ENCODE data around the gene PBRM1.

Gene PBRM1

DNA sequence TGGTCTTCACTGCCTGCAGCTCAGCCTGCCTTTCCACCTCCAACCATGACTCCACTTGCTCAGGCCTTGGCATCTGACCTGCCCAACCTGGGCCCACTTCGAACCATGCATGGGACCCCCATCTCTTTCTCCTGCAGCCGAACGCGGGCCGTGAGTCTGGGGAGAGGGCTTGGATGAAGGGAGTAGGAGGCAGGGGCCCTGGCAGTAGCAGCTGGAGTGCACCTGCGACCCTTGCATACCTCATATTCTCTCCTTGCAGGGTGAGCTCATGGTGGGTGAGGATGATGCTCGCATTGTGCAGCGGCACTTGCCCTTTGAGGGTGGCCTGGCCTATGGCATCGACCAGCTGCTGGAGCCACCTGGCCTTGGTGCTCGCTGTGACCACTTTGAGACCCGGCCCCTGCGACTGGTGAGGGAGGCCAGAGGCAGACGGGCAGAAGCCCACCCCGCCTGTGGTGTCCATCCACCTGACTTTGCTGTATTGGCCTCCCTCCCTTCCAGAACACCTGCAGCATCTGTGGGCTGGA is 165.5 kb downstream of the PBRM1 start:
- Histone ChIP-seq H3K4me3 (no peak overlapping the region), H3K27ac (no peak overlapping the region)
- DNase-seq (ENCODE audit: low spot score): no peak
- TF ChIP-seq, protein P1, sequence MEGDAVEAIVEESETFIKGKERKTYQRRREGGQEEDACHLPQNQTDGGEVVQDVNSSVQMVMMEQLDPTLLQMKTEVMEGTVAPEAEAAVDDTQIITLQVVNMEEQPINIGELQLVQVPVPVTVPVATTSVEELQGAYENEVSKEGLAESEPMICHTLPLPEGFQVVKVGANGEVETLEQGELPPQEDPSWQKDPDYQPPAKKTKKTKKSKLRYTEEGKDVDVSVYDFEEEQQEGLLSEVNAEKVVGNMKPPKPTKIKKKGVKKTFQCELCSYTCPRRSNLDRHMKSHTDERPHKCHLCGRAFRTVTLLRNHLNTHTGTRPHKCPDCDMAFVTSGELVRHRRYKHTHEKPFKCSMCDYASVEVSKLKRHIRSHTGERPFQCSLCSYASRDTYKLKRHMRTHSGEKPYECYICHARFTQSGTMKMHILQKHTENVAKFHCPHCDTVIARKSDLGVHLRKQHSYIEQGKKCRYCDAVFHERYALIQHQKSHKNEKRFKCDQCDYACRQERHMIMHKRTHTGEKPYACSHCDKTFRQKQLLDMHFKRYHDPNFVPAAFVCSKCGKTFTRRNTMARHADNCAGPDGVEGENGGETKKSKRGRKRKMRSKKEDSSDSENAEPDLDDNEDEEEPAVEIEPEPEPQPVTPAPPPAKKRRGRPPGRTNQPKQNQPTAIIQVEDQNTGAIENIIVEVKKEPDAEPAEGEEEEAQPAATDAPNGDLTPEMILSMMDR (IDR thresholded peaks at IDR 0.05): no peak

DNA sequence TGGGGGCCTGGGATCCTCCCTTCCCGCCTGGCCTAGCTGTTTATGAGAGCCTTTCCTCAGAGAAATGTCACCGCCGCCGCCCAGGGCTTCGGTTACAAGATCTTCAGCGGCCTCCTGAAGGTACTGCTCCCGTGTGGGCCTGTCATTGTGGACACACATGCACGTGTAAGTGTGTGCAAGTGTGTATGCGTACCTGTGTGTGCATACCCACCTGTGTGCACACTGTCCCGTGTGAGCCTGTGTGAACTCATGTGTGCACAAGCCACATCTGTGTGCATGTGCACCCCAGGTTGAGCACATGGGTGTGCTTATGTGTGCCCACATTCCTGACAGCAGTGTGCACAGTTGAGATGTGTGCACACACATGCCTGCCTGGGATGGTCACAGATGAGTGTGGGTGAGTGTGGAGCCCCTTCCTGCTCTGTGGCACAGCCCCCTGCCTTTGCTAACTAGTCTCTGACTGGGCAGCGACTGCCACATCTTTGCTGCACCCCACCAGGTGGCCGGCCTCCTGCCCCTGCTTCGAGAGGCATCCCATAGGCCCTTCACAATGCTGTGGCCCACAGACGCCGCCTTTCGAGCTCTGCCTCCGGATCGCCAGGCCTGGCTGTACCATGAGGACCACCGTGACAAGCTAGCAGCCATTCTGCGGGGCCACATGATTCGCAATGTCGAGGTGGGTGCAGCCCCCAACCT is 166.1 kb downstream of the PBRM1 start:
- no peak overlapping the region for H3K27ac ChIP-seq
- TF ChIP-seq, protein P1 (IDR thresholded peaks at IDR 0.05): no peak
- DNase-seq (ENCODE audit: low spot score): no peak
- no peak overlapping the region for H3K4me3 ChIP-seq

DNA sequence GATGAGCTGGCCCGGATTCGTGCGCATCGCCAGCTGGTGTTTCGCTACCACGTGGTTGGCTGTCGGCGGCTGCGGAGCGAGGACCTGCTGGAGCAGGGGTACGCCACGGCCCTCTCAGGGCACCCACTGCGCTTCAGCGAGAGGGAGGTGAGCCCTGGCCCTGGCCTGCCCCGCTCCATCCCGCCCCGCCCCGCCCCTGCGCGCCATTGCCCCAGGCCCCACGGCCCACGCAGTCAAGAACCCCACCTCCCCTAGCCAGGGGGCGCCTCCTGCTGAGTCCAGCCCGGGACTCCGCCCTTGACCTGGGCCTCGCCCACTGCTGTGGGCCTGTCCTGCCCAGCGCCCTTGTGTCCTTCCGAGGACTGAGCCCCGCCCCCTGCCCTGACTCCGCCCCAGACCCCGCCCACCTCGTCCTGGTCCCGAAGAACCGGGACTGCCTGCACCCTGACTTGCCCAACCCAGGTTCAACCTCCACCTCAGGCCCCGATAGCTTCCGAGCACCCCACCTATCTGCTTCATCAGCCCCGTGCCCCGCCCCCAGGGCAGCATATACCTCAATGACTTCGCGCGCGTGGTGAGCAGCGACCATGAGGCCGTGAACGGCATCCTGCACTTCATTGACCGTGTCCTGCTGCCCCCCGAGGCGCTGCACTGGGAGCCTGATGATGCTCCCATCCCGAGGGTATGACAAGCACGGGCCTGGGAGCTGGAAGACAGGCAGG is 166.8 kb downstream of the PBRM1 start:
- H3K27ac ChIP-seq: no peak overlapping the region
- H3K4me3 ChIP-seq: peak overlapping the region; percentile 65
- no peak for DNase-seq (ENCODE audit: low spot score)
- TF ChIP-seq, protein P1 (IDR thresholded peaks at IDR 0.05): no peak

DNA sequence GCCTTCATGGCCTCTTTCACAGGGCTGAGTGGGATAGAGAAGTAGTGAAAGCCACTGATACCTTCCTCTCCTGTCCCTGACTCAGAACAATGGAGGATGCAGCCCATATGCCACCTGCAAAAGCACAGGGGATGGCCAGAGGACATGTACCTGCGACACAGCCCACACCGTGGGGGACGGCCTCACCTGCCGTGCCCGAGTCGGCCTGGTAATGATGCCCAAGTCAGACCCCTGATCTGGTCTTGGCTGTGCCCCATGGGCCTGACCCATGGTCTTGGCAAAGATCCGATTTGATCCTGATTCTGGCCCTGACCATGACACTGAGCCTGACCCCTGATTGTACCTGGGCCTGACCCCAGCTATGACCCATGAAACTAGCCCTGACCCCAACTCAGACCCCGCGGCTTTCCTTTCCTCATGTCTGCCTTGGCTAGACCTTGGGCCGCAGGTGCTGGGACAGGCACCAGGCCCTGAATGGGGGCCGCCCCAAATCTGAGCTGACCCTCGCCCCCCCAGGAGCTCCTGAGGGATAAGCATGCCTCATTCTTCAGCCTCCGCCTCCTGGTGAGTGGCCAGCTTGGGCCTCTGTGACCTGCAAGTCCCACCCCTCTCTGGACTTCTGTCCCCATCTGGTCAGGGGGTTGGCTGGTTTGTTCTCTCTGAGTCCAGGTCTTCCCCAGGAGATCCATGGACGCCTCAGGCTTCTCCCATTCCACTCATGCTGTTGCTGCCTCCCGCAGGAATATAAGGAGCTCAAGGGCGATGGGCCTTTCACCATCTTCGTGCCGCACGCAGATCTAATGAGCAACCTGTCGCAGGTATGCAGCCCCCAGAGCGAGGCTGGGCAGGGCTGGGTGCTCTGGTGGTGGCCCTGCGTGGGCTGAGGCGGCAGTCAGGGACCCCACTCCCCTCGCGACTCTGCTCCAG is 167.7 kb downstream of the PBRM1 start:
- H3K27ac ChIP-seq: no peak overlapping the region
- no peak for DNase-seq (ENCODE audit: low spot score)
- TF ChIP-seq, protein P1 (IDR thresholded peaks at IDR 0.05): no peak
- peak overlapping the region; percentile 65 for H3K4me3 ChIP-seq

DNA sequence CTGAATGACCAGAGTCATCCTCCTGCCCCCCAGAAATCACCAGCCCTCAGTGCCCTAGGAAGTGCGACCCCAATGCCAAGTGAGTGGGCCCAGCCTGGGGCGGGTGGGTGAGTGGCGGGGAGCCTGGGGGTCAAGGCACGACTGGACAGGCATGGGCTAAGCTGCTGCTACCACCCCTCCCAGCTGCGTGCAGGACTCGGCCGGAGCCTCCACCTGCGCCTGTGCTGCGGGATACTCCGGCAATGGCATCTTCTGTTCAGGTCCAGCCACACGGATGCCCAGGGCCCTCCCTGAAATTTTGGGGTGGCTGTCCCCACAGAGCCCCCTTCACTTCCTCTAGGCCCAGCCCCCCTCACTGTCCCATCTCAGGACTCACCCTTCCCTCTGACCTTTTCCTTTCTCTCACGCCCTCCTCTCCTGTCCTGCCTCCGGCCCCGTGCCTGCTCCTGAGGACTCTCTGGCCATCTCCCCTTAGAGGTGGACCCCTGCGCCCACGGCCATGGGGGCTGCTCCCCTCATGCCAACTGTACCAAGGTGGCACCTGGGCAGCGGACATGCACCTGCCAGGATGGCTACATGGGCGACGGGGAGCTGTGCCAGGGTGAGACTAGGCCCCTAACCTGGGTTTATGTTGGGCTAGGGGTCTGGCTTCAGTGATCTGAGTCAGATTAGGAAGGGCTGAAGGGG is 169.1 kb downstream of the PBRM1 start:
- Histone ChIP-seq H3K27ac (no peak overlapping the region), H3K4me3 (no peak overlapping the region)
- TF ChIP-seq, protein P1 (IDR thresholded peaks at IDR 0.05): no peak
- no peak for DNase-seq (ENCODE audit: low spot score)

DNA sequence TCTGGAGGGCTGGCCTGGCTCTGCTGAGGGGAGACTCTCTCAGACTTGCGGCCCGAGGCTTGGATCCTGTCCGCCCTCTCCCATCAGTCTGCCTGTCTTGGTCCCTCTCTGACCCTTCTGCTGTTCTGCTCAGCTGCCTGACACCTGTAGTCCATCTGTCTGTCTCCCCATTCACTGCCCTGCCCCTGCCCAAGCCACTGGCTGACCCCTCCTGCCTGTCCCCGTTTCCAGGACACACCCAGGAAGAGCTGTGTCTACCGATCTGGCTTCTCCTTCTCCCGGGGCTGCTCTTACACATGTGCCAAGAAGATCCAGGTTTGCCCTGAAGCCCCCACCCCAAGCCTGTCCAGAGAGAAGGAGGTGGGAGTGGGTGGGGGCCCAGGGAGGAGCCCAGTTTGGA is 170.5 kb downstream of the PBRM1 start:
- Histone ChIP-seq H3K27ac (no peak overlapping the region), H3K4me3 (no peak overlapping the region)
- no peak for DNase-seq (ENCODE audit: low spot score)
- TF ChIP-seq, protein P1 (IDR thresholded peaks at IDR 0.05): no peak
